Measurements from ENCODE around the gene TOM1L2.
"Not testable (repeated sequence)": the region's sequence is repeated elsewhere in the genome, so short reads cannot be mapped to it uniquely, and the experiment has no call there.

The TOM1L2 gene

GRCh38 chr17:17816831-17817551 is 155.2 kb downstream of the TOM1L2 start:
- no peak for DNase-seq (ENCODE audit: low spot score)

GRCh38 chr17:17816240-17816814 is 155.9 kb downstream of the TOM1L2 start:
- no peak for DNase-seq (ENCODE audit: low spot score)

- DNase-seq (ENCODE audit: low spot score): no peak
These were observed 156.6 kb downstream of the TOM1L2 start for GRCh38 chr17:17815436-17816200.

GRCh38 chr17:17815062-17815406 is 157.2 kb downstream of the TOM1L2 start:
- no peak for DNase-seq (ENCODE audit: low spot score)

GRCh38 chr17:17814162-17815061 is 157.8 kb downstream of the TOM1L2 start:
- DNase-seq (ENCODE audit: low spot score): no peak

- no peak for DNase-seq (ENCODE audit: low spot score)
These were observed 158.5 kb downstream of the TOM1L2 start for GRCh38 chr17:17813725-17814095.

- DNase-seq (ENCODE audit: low spot score): no peak
These were observed 159.0 kb downstream of the TOM1L2 start for GRCh38 chr17:17813055-17813724.

- peak; percentile 60 for DNase-seq (ENCODE audit: low spot score)
These were observed 159.8 kb downstream of the TOM1L2 start for GRCh38 chr17:17812211-17813054.

- DNase-seq (ENCODE audit: low spot score): peak; percentile 17
These were observed 160.6 kb downstream of the TOM1L2 start for GRCh38 chr17:17811381-17812210.

- no peak for DNase-seq (ENCODE audit: low spot score)
These were observed 161.3 kb downstream of the TOM1L2 start for GRCh38 chr17:17810895-17811248.

GRCh38 chr17:17810084-17810894 is 161.9 kb downstream of the TOM1L2 start:
- peak; percentile 38 for DNase-seq (ENCODE audit: low spot score)

- DNase-seq (ENCODE audit: low spot score): no peak
These were observed 162.6 kb downstream of the TOM1L2 start for GRCh38 chr17:17809531-17810083.

- DNase-seq (ENCODE audit: low spot score): no peak
These were observed 163.3 kb downstream of the TOM1L2 start for GRCh38 chr17:17808706-17809432.

- not testable (repeated sequence) for DNase-seq (ENCODE audit: low spot score)
These were observed 164.0 kb downstream of the TOM1L2 start for GRCh38 chr17:17808200-17808599.

GRCh38 chr17:17807440-17807839 is 164.8 kb downstream of the TOM1L2 start:
- DNase-seq (ENCODE audit: low spot score): no peak

GRCh38 chr17:17806611-17807274 is 165.5 kb downstream of the TOM1L2 start:
- DNase-seq (ENCODE audit: low spot score): no peak

GRCh38 chr17:17806035-17806434 is 166.2 kb downstream of the TOM1L2 start:
- no peak for DNase-seq (ENCODE audit: low spot score)

Data from kidney tubule cell (primary cell).